Central memory CD4-positive, alpha-beta T cell (primary cell): Measurements from ENCODE around the gene CMTM8.

Source experiments
- DNase-seq: peaks from one replicate; pipeline ENCODE4 v3.0.0; 2022

CMTM8 gene

GRCh38 chr3:32229565-32229964 lies 8.9 kb upstream of the CMTM8 start:
- DNase-seq = no peak

DNA sequence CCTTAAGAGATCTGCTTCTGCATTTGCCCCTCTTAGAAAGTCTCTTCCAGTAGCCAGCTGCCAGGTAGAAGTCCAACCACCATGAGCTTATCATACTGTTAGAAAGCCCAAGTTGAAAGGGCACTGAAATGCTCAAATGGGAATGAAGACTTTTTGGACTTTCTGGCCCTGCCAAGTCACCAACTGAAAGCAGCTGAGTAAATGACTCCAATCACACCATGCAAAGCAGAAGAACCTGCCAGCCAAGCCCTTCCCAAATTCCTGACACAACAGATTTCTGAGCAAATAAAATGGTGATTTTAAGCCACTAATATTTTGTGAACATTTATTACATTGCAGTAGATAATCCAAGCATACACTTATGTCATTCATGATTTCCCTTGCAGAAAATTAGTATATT lies 2.1 kb upstream of the CMTM8 start:
- no peak for DNase-seq

- DNase-seq = peak; percentile 6
Measured at GRCh38 chr3:32237670-32238452, 619 bp upstream of the CMTM8 start.

DNA sequence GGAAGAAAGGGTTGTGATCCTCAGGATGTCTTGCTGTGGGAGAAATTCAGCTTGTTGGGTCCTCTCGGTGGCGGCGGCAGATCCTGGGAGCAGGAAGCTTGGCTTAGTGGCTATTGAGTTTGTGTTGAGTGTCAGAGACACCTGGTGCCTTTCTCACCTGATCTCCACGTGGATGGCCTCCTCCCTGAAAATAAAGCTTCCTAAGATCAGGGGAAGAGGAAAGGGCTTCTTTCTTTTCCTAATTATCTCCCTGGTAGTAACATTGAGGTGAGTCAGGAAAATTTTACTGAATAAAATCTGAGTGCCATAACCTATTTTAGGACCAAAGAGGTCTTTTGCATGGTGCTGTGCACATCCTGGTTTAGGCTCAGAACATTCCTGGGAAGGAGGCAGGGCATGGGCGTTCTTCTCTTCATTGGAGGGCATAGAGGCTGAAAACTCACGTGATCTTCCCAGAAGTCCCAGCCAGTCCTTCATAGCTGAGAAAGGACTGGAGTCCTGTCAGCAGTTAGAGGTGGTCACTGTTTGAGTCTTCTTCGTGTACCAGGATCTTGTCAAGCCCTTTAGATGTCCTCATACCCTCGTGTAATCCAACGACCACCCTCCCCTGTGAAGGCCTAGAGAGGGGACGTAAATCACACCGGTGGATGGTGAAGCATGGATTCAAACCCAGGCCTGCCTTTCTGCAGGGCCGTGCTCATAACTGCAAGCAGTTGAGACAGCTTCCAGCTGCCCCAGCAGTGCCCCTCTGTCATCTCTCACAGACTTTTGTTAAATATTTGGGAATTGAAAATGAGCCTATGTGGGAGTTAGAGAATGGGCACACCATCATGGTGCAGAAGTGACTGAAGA lies 1.1 kb downstream of the CMTM8 start:
- peak; percentile 9 for DNase-seq

DNA sequence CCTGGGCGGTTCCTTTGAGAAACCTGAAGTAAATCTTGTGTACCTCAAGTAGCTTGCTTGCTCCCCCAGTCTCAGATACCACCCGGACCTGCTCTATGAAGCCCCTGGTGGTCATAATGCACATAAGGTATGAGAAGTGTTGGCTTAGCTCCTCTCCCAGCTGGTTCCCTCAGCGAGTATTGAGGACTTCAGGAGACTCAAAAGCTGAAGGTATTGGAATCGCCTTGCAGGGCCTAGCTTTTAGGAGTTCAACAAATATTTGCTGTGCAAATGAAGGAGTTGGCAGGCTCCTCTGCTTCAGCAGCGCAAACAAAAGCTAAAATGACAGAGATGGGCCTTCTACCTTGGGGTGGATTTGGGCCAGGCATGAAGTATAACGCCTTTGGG lies 1.7 kb downstream of the CMTM8 start:
- DNase-seq = peak; percentile 47

DNA sequence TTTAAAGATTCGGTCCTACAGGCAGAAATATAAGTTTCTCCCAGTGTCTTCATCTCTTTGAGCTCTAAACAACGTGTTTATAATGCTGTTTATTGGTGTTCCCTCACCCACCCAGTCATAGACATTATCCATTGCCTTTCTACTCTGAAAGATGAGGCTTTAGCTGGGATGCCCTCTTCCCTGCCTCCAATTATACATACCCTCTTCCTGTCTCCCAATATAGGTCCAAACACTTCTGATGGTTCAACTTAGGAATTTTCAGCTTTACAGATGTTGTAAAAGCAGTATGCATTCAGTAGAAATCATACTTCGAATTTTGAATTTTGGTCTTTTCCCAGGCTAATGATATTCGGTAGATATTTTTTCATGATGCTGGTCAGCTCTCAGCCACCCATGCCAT lies 2.6 kb downstream of the CMTM8 start:
- no peak for DNase-seq

GRCh38 chr3:32243519-32243918 lies 5.0 kb downstream of the CMTM8 start:
- no peak for DNase-seq

GRCh38 chr3:32245200-32245599 lies 6.7 kb downstream of the CMTM8 start:
- no peak for DNase-seq

DNA sequence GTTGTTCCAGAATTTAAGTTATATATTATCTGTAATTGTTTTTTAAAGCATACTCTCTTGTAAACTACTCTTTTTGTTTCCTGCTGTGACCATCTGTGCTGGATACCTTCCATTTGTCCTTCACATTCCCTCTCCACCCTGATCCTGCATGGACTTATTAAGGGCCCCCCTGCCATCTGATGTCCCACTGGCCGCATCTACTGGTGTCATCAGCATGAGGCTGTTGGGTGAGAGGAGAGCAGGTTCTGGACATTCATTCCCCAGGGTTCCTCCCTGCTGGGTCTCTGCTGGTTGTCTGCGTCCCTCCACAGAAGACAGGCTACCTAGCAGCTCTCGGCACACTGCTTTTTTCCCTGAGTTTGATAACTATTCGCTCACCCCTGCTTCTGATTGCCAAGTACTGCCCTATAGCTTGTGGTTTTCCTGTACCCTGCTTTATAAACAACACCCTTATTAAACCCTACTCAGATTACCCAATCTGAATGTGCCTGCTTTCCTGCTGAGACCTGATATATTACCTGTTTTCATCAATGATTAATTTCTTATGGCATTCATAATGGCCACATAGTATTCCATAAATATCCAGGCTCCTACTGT lies 7.7 kb downstream of the CMTM8 start:
- no peak for DNase-seq

- DNase-seq = no peak
Measured at GRCh38 chr3:32249184-32249782, 10.8 kb downstream of the CMTM8 start.

DNA sequence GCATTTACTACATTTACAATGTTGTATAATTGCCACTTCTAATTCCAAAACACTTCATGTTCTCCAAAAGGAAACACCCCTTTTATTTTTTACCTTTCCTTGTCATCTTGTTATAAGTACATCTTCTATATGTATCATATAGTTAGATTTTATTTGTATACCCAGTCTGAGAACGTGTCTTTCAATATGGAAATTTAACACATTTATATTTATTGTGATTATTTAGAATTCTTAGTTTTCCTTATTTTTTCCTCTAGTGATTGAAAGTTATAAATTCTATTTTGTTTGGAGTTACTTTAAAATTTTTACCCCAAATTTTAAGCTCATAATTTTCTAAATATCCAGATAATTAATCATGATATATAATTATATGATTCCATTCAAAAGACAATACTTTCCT lies 15.8 kb downstream of the CMTM8 start:
- no peak for DNase-seq

DNA sequence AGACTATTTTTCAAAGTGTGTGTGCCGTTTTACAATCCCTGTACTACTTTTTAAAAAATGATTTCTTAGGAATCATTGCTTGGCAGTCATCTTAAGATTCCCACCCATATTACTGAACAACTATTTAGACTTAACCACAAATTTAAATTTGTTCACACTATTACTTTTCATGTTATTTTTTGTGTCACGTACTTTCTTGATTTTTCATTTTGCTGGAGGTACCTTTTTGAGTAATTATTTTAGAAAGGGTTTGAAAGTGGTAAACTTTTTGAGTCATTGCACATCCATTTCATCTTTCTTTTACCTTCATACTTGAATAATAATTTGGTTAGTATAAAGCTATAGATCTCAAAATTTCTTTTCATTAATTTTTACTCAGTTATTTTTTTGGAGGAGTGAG lies 16.9 kb downstream of the CMTM8 start:
- no peak for DNase-seq

- DNase-seq = no peak
Measured at GRCh38 chr3:32256206-32256605, 17.7 kb downstream of the CMTM8 start.

- no peak for DNase-seq
Measured at GRCh38 chr3:32257042-32257441, 18.6 kb downstream of the CMTM8 start.

DNA sequence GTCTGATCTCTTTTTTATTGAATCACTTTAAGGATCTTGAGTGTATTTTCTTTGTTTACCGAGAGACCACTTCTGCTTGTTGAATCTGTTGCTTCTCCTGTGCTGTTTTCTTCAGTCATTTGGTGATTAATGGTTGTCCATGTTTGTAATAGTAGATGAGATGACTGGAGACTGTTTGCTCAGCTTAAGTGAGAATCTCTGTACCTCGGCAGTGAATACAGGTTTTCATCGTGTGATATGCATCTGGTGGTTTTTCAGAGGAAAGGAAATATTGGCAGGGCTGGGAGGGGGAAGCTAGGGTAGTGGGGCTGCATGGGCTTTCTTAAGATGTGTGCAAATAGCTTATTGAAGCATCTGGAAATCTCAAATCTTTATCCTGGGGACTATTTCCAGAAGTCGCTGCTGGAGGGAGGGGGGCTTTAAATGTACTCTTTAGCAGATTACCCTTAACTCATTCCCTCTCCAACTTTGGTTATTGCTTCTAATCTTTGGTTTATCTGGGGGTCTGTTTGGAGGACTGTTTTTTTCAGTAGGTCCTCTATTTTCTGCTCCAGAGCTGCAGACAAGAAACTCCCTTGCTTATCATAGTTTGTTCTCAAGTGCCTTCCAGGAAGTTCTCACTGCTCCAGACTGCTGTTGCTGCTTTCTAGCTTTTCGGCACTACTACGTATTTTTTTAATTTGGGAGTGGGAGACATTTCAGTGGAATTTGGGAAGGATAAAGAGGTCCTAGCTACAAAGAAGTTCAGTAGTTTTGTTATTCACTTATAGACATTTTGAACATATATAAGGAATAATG lies 19.4 kb downstream of the CMTM8 start:
- DNase-seq = no peak

GRCh38 chr3:32258869-32259268 lies 20.4 kb downstream of the CMTM8 start:
- no peak for DNase-seq

- DNase-seq = no peak
Measured at GRCh38 chr3:32261545-32261944, 23.1 kb downstream of the CMTM8 start.

DNA sequence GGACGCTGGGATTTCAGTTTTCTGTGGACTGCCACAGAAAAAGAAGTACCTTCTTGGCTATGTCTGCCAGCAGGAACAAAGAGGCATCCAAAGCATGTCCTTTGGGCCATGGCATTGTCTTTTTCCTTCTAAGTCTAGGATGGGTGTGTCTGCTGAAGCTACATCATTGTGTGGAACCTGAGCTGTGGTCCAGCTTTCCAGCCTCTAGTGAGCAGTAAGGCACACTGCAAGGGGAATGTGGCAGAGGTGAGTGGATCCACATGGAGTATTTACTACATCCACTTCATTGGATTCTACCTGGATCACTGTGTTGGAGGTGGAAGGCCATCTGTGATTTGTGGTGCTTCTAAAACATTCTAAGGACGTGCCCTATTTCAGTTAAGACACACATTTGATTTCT lies 23.7 kb downstream of the CMTM8 start:
- no peak for DNase-seq

GRCh38 chr3:32274306-32274705 lies 35.8 kb downstream of the CMTM8 start:
- no peak for DNase-seq

GRCh38 chr3:32275506-32275905 lies 37.0 kb downstream of the CMTM8 start:
- no peak for DNase-seq

- DNase-seq = no peak
Measured at GRCh38 chr3:32276279-32276841, 37.9 kb downstream of the CMTM8 start.

DNA sequence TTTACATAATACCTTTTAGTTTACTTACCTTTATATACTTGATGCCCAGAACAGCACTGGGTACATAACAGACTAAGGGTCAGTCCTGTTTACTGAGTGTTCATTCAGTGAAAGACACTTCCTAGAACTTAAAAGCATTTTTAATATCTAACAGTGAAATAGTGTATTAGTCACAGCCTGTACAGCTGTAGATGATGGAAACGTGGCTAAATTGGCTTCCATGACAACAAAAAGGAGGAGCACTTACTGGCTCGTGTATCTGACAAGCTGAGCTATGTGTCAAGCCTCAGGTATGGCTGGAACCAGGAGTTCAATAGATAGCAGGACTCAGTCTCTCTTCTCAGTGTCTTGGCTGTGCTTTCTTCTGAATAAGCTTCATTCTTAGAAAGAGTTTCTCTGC lies 40.2 kb downstream of the CMTM8 start:
- no peak for DNase-seq
